Stomach smooth muscle (tissue), 2 donors: ENCODE measurements around the gene BACE2.

Source experiments
- H3K27ac ChIP-seq: one replicate; pipeline ENCODE4 v1.7.0; 2013; ENCODE audit warnings: mild to moderate bottlenecking, low read length, inconsistent platforms
- H3K27me3 ChIP-seq, 2 donors: one replicate each; pipeline ENCODE4 v1.7.0; 2013; ENCODE audit warnings: low read length in 2 of 2; ENCODE audit not compliant: insufficient read depth in 2 of 2, control insufficient read depth in 1 of 2
- H3K36me3 ChIP-seq, 2 donors: one replicate each; pipeline ENCODE4 v1.7.0; 2013; ENCODE audit warnings: low read length in 2 of 2; ENCODE audit not compliant: control insufficient read depth in 2 of 2, insufficient read depth in 2 of 2
- H3K4me1 ChIP-seq: one replicate; pipeline ENCODE4 v1.7.0; 2013; ENCODE audit warnings: low read length; ENCODE audit not compliant: control insufficient read depth, insufficient read depth
- H3K4me3 ChIP-seq, 2 donors: one replicate each; pipeline ENCODE4 v1.7.0; 2013; ENCODE audit warnings: low read length in 2 of 2
- H3K9ac ChIP-seq, 2 donors: one replicate each; pipeline ENCODE4 v1.7.0; 2013; ENCODE audit warnings: low read length in 2 of 2, mild to moderate bottlenecking in 1 of 2
- H3K9me3 ChIP-seq, 2 donors: one replicate each; pipeline ENCODE4 v1.7.0; 2013; ENCODE audit warnings: low read length in 2 of 2; ENCODE audit not compliant: control insufficient read depth in 2 of 2
- donor health status: healthy.
- donor health status: Pancreatic carcinoma.

The BACE2 gene

DNA sequence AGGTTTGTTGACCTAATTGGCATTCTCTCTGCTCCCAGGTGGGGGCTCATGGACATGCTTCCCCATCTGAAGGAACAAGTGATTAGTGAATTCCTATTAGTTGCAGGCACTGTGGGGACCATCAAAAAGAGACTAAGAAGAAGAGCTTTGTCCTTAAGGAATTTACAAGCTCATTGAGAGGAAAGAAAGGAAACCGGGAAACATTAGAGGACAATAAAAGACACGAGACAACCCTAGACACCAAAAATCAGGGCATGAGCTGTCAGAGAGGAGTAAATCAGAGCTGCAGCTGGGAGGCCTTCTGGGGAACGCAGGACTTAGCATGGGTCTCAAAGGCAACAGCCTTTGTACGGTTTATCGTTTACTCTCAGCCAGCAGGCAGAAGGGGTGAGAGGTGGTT lies 45.1 kb downstream of the BACE2 start:
- Histone ChIP-seq H3K27me3 (no peaks in the 10 kb centered on the region), H3K4me1 (peaks cover 8% of the 10 kb centered on the region), H3K9ac (no peak overlapping the region), H3K4me3 (no peak overlapping the region), H3K27ac (no peak overlapping the region), H3K36me3 (peaks cover 2 to 3% of the 10 kb centered on the region in 2 donors), H3K9me3 (no peaks in the 10 kb centered on the region)

DNA sequence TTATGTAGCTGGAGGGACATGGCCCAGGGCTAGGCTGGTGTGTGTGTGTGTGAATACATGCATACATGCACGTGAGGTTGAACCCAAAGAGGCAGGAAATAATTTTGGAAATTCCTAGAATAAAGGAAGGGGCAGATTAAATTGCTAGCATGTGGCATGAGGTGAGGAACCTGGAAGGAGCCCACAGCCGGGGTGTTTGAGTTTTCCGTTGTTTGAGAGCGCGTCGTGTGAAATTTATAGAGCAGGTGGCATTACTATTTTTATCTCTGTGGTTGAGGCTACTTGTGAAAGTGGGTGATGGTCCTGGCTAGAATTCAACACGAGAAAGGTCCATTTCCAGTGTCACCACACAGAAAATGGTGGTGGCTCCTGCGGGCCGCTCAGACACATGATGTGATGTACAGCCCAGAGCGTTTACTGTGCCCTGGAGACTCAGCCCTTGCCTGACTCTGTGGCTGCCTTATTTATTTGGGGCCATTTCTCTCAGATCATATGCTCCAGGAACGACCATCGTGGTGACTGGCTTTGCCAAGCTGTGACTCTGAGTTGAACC lies 48.0 kb downstream of the BACE2 start:
- no peaks in the 10 kb centered on the region for H3K27me3 ChIP-seq
- no peaks in the 10 kb centered on the region for H3K9me3 ChIP-seq
- H3K4me3 ChIP-seq, result no peak overlapping the region
- peaks cover 2 to 3% of the 10 kb centered on the region in 2 donors for H3K36me3 ChIP-seq
- H3K4me1 ChIP-seq, result peaks cover 4% of the 10 kb centered on the region
- H3K9ac ChIP-seq, result no peak overlapping the region
- no peak overlapping the region for H3K27ac ChIP-seq

DNA sequence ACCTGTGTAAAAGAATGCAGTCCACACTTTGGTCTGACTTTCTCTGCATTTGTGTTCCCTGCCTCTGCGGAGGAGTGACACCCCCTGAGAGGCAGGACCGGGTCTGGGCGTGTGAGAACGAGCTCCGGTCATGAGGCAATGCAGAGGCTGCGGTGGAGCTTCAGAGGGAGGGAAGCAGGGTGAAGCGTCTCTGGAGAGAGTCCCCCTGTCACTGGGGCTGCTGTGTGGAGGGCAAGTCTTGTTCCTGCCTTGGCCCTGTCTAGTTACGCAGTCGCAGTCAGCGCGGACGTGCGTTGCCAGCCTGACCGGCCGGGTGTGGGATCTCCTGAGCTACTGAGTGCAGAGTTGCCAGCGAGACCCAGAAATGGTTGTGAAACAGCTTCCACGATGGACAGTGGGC lies 48.5 kb downstream of the BACE2 start:
- Histone ChIP-seq H3K9ac (no peak overlapping the region), H3K27ac (no peak overlapping the region), H3K4me1 (peaks cover 4% of the 10 kb centered on the region), H3K4me3 (no peak overlapping the region), H3K36me3 (peaks cover 2 to 3% of the 10 kb centered on the region in 2 donors), H3K9me3 (no peaks in the 10 kb centered on the region), H3K27me3 (no peaks in the 10 kb centered on the region)

DNA sequence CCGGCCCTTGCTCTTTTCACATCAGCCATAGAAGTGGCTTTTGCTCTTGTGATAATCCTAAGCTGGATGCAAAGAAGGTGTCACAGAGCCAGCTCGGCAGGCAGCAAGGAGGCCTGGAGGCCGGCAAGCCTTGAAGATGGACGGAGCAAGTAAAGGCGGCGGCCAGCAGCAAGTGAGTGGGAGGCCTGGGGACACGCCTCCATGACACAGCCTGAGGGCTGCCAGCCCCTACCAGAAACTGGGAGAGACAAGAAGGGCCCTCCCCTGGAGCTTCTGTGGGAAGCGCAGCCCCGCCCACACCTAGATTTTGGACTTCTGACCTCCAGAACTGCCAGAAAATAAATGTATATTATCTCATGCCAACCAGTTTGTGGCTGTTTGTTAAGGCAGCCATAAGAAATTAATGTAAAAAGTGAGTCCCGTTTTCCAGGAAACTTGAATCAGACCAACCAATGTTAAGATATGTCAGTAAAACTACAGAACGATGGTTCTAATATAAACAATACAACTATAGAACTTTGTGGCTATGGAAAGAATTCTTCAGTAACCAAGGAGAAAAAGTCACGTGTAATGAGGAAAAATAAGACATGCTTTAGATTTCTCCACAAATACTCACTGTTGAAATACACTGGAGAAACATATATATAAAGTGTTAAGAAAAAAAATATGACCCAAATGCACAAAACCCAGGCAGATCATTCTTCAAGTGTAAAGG lies 49.9 kb downstream of the BACE2 start:
- Histone ChIP-seq H3K27ac (no peak overlapping the region), H3K36me3 (no peaks in the 10 kb centered on the region), H3K4me1 (peaks cover 4% of the 10 kb centered on the region), H3K9ac (no peak overlapping the region), H3K27me3 (no peaks in the 10 kb centered on the region), H3K4me3 (no peak overlapping the region), H3K9me3 (no peaks in the 10 kb centered on the region)

DNA sequence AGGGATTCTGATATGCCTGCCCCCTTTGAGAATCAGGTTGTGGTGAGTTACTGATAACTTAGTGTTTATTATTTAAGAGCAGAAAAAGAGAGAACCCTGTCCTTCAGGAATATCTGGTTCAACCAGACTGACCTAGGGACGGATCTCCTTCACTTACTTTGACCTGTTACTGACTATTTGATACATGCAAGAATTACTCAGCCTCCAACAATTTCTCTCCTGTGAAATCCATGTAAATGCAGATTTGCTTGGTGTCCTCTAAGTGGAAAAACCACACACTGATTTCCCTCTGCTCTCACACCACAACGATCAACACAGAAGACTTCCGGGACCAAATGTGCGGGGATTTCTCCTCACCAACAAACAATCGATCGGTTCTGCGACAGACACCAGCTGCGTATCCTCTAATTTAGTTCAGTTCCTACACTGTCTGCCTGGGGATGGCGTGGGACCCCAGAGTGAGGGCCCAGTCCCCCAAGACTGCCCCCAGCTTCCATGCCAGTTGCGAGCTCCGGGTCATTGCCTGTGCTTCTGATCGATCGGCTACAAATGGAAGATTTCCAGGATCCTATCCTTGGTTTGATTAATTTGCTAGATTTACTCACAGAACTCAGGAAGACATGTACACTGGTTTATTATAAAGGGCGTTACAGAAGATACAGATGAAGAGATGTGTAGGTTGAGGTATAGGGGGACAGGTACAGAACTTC lies 51.7 kb downstream of the BACE2 start:
- no peak overlapping the region for H3K9ac ChIP-seq
- H3K27ac ChIP-seq, result no peak overlapping the region
- H3K9me3 ChIP-seq, result no peaks in the 10 kb centered on the region
- H3K4me3 ChIP-seq, result no peak overlapping the region
- no peaks in the 10 kb centered on the region for H3K36me3 ChIP-seq
- H3K27me3 ChIP-seq, result no peaks in the 10 kb centered on the region
- H3K4me1 ChIP-seq, result peaks cover 4% of the 10 kb centered on the region

DNA sequence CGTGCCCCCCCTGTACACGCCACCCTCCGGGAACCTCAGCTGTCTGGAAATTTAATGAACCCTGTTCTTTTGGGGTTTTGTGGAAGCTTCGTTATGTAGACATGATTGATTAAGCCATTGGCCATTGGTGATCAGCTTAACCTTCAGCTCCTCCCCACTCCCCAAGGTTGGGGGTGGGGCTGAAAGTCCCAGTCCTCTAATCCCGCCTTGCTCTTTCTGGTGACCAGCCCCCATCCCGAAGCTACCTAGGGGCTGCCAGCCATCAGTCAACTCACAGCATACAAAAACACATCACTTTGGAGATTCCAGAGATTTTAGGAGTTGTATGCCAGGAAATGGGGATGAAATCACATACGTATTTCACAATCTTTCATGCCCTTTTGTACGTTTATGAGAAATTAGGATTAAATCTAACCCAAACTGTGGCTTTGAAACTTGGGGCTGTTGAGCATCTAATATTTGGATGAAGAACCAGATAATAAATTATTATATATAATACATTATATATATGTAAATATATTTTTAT lies 52.3 kb downstream of the BACE2 start:
- Histone ChIP-seq H3K27ac (no peak overlapping the region), H3K36me3 (no peaks in the 10 kb centered on the region), H3K9ac (no peak overlapping the region), H3K4me3 (no peak overlapping the region), H3K4me1 (peaks cover 4% of the 10 kb centered on the region), H3K9me3 (no peaks in the 10 kb centered on the region), H3K27me3 (no peaks in the 10 kb centered on the region)

DNA sequence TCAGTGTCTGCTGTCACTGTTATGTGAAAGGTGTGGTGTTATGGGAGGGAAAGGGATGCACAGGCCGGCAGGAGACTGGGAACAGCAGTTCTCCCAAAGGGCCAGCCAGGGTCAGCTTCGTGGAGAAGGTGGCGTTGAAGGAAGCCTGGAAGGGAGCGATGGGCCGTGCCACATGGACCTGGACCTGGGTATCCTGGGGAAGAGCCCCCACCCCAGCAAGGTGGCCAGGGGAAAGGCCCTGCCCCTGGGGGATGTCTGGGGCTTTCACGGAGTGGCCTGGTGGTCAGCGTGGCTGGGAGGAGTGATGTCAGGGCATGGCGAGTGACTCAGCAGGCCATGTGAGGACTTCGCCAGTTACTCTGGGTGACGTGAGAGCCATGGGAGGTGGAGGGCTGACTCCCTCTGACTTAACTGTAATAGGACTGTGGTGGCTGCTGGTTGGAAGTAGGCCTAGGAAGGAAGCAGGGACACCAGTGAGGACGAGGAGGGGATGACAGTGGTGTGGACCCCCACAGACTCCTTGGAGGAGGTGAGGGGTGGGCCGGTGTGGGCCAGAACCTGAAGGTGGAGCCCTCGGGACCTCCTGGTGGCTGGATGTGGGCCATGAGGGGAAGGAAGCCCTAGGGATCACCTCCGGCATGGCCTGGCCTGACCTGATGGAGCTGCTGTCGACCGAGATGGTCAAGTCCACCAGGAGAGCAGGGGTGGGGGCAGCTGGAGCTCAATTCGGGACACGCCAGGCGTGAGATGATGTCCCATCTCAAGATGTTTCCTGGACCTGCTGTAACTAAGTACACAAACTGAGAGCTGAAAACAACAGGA lies 54.5 kb downstream of the BACE2 start:
- H3K36me3 ChIP-seq, result peaks cover 4 to 9% of the 10 kb centered on the region in 2 donors
- no peak overlapping the region for H3K4me3 ChIP-seq
- H3K9ac ChIP-seq, result no peak overlapping the region
- no peaks in the 10 kb centered on the region for H3K9me3 ChIP-seq
- peaks cover 4% of the 10 kb centered on the region for H3K4me1 ChIP-seq
- H3K27me3 ChIP-seq, result no peaks in the 10 kb centered on the region
- H3K27ac ChIP-seq, result no peak overlapping the region

DNA sequence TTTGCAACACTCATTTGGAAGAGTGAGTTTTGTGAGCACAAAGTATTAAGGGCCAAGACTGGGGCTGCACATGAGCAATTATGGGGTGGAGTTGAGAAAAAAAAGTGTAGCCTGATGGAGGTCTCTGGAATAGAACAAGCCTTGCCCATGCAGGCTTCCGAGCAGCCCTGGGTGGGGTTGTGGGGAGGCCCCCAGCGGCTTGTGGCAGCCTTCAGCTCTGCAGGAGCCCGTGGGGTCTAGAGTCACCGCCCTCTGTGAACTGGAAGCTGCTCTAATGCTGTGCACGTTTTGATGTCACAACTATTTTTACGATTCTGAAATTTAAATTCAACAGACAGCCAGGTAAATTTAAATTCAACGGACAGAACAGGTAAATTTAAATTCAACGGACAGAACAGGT lies 58.9 kb downstream of the BACE2 start:
- Histone ChIP-seq H3K27ac (no peak overlapping the region), H3K27me3 (no peaks in the 10 kb centered on the region), H3K4me3 (no peak overlapping the region), H3K9ac (no peak overlapping the region), H3K36me3 (peaks cover 4 to 24% of the 10 kb centered on the region in 2 donors), H3K9me3 (no peaks in the 10 kb centered on the region), H3K4me1 (no peaks in the 10 kb centered on the region)

DNA sequence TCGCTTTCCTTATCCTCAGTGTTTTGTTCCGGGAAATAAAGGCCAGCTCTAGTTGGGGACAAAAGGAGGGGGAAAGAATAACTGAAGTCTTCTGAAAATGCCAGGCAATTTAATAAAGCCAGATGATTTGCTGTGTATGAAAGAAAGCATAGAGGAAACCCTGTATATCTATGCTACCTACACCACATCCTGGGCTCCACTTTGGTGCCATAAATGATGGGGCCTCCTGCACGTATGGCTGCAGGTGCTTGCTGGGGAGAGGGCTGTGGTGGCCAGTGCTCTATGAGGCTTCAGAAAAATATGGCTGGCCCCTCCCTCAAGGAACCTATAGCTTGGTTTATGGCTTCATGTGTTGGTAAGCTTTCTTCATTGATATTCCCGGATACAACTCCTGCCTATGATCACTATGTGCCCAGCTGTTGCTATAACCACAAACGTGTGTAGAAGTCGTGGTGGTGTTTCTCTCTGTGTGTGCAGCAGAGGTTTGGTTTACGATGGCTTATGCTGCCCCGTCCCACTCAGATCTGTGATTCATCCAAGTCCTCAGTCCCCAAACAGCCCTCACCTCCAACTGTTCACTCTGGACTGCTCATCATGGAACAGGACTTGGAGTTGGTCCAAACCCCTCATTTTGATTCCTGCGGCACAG lies 59.5 kb downstream of the BACE2 start:
- no peaks in the 10 kb centered on the region for H3K27me3 ChIP-seq
- no peak overlapping the region for H3K9ac ChIP-seq
- peaks cover 7 to 30% of the 10 kb centered on the region in 2 donors for H3K36me3 ChIP-seq
- no peak overlapping the region for H3K4me3 ChIP-seq
- H3K27ac ChIP-seq, result no peak overlapping the region
- H3K4me1 ChIP-seq, result no peaks in the 10 kb centered on the region
- no peaks in the 10 kb centered on the region for H3K9me3 ChIP-seq

DNA sequence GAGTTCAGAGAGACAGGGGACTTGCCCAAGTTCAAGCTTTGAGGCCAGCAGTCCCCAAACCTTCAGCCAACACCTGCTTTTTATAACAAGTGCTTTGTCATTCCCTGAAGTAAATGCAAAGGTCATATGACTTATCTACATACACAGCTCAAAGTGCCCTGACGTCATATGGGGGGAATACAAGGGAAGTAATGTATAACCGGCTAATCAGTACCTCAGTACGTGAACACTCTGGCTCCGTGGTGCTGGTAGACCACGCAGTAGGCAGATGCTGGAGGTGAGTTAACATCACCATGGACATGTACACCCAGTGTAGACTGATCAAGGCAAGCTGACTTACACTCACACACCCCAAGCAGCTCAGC lies 60.0 kb downstream of the BACE2 start:
- Histone ChIP-seq H3K4me1 (no peaks in the 10 kb centered on the region), H3K36me3 (peaks cover 7 to 31% of the 10 kb centered on the region in 2 donors), H3K27ac (no peak overlapping the region), H3K4me3 (no peak overlapping the region), H3K9me3 (no peaks in the 10 kb centered on the region), H3K9ac (no peak overlapping the region), H3K27me3 (no peaks in the 10 kb centered on the region)
